Vagina (tissue), 2 donors: ENCODE results near the gene DUOXA1.

Experiments
- CTCF ChIP-seq, 3 experiments: fragments of 450-650 bp in 2 of 3; fragments of 200-600 bp in 1 of 3; sonication (generic) in 1 of 3; IDR thresholded peaks; one replicate each; pipeline ENCODE4 v1.5.1; 2017 to 2019; ENCODE audit warnings: antibody characterized with exemption in 3 of 3, mild to moderate bottlenecking in 2 of 3, moderate library complexity in 2 of 3
- POLR2A ChIP-seq, 2 donors: fragments of 450-650 bp; IDR thresholded peaks; one replicate each; pipeline ENCODE4 v1.6.1; 2017; ENCODE audit warnings: antibody characterized with exemption in 2 of 2, mild to moderate bottlenecking in 2 of 2, moderate library complexity in 2 of 2
- POLR2AphosphoS5 ChIP-seq, 2 donors: sonication (generic); formaldehyde crosslinking; IDR thresholded peaks; one replicate each; pipeline ENCODE4 v1.9.0; 2017; ENCODE audit warnings: antibody characterized with exemption in 2 of 2, mild to moderate bottlenecking in 2 of 2, low read depth in 1 of 2; ENCODE audit not compliant: insufficient read depth in 1 of 2

- no peak for TF ChIP-seq CTCF (IDR thresholded peaks at IDR 0.05)
- TF ChIP-seq POLR2A (IDR thresholded peaks at IDR 0.05): no peak
- TF ChIP-seq POLR2AphosphoS5 (IDR thresholded peaks at IDR 0.05; ENCODE audit: insufficient read depth in 1 of 2, low read depth in 1 of 2): no peak
Observed at GRCh38 chr15:45169608-45170480, 40.2 kb upstream of the DUOXA1 start.
